ENCODE data around the gene SCNM1. TPM values are rescaled to one million over a fixed set of nuclear protein-coding genes. Genes with fewer than 3 reads are reported as not detected.
"Not testable (repeated sequence)": the region's sequence is repeated elsewhere in the genome, so short reads cannot be mapped to it uniquely, and the experiment has no call there.

The SCNM1 gene
- total RNA-seq, 4 donors from 2014 or later, result 11.2 to 39.3 (median 21.4) TPM

DNA sequence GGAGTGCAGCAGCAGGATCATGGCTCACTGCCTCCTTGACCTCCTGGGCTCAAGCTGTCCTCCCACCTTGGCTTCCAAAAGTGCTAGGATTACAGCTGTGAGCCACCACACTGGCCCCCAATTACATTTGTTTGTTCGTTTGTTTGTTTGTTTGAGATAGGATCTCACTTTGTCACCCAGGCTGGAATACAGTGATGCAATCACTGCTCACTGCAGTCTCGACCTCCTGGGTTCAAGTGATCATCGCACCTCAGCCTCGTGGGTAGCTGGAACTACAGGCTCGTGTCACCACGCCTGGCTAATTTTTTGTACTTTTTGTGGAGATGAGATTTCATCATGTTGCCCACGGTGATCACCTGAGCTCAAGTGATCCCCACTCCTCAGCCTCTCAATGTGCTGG, 26.1 kb downstream of the SCNM1 start:
- H3K9me3 ChIP-seq, result no peaks in the 10 kb centered on the region
- no peak for DNase-seq (ENCODE audit: extremely low spot score)
- intact Hi-C loops (cut with DNase I), result no loop called here
- H3K36me3 ChIP-seq, result no peaks in the 10 kb centered on the region
- H3K4me3 ChIP-seq, result no peak overlapping the region
- no peak overlapping the region for H3K27ac ChIP-seq (replicated peaks in 1 of 4)
- TF ChIP-seq EP300 (IDR thresholded peaks at IDR 0.05), result no peak
- TF ChIP-seq, protein P1, sequence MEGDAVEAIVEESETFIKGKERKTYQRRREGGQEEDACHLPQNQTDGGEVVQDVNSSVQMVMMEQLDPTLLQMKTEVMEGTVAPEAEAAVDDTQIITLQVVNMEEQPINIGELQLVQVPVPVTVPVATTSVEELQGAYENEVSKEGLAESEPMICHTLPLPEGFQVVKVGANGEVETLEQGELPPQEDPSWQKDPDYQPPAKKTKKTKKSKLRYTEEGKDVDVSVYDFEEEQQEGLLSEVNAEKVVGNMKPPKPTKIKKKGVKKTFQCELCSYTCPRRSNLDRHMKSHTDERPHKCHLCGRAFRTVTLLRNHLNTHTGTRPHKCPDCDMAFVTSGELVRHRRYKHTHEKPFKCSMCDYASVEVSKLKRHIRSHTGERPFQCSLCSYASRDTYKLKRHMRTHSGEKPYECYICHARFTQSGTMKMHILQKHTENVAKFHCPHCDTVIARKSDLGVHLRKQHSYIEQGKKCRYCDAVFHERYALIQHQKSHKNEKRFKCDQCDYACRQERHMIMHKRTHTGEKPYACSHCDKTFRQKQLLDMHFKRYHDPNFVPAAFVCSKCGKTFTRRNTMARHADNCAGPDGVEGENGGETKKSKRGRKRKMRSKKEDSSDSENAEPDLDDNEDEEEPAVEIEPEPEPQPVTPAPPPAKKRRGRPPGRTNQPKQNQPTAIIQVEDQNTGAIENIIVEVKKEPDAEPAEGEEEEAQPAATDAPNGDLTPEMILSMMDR (IDR thresholded peaks at IDR 0.05), result no peak
- TF ChIP-seq POLR2AphosphoS5 (IDR thresholded peaks at IDR 0.05), result no peak
- TF ChIP-seq POLR2A (IDR thresholded peaks at IDR 0.05; ENCODE audit: low read depth), result no peak
- 78% methylated on average over 7 of the region's 7 CpGs for WGBS
- H3K27me3 ChIP-seq, result no peaks in the 10 kb centered on the region
- peaks cover 36 to 52% (median 45%) of the 10 kb centered on the region in 4 donors for H3K4me1 ChIP-seq

DNA sequence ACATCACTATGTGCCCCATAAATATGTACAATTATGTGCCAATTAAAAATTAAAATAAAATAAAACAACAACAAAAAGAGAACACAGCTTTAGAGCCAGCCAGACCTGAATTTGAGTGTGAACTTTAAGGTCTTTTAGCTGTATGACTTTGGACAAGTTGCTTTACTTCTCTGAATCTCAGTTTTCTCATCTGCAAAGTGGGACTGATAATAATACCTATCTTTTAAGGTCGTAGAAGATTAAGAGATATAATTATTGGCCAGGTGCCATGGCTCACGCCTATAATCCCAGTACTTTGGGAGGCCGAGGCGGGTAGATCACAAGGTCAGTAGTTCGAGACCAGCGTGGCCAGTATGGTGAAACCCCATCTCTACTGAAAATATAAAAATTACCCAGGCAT, 27.4 kb downstream of the SCNM1 start:
- no peak for DNase-seq (ENCODE audit: extremely low spot score)
- Histone ChIP-seq H3K9me3 (no peaks in the 10 kb centered on the region), H3K27ac (replicated peaks in 1 of 4) (no peak overlapping the region), H3K4me1 (peaks cover 26 to 49% (median 39%) of the 10 kb centered on the region in 4 donors), H3K27me3 (no peaks in the 10 kb centered on the region), H3K4me3 (no peak overlapping the region), H3K36me3 (no peaks in the 10 kb centered on the region)
- intact Hi-C loops (cut with DNase I), result no loop called here
- no peak for TF ChIP-seq POLR2A (IDR thresholded peaks at IDR 0.05; ENCODE audit: low read depth)
- no peak for TF ChIP-seq EP300 (IDR thresholded peaks at IDR 0.05)
- TF ChIP-seq, protein P1 (IDR thresholded peaks at IDR 0.05), result no peak
- TF ChIP-seq POLR2AphosphoS5 (IDR thresholded peaks at IDR 0.05), result no peak
- 72% methylated on average over 6 of the region's 6 CpGs for WGBS

DNA sequence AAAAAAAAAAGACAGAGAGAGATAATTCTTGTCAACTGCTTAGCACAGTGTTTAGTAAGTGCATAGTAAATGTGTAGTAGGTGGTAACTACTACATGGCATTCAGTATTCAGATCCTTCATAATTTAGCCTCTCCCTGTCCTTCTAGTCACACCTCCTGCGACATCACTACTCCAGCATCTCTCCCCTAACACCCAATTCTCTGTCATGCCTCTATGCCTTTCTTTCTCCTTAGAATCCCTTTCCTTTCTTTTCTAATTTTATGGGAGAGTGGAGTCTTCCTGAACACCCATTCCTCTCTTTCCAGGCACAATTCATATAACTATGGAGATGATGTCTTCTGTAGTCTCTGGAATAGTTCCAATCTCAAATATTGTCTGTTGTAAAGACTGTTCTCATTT, 27.9 kb downstream of the SCNM1 start:
- no peaks in the 10 kb centered on the region for H3K27me3 ChIP-seq
- 88% methylated on average over 1 of the region's 1 CpG for WGBS
- intact Hi-C loops (cut with DNase I), result no loop called here
- TF ChIP-seq, protein P1 (IDR thresholded peaks at IDR 0.05), result no peak
- H3K9me3 ChIP-seq, result no peaks in the 10 kb centered on the region
- no peak for DNase-seq (ENCODE audit: extremely low spot score)
- H3K4me3 ChIP-seq, result no peak overlapping the region
- no peak overlapping the region for H3K27ac ChIP-seq (replicated peaks in 1 of 4)
- no peaks in the 10 kb centered on the region for H3K36me3 ChIP-seq
- H3K4me1 ChIP-seq, result peaks cover 20 to 43% (median 34%) of the 10 kb centered on the region in 4 donors

DNA sequence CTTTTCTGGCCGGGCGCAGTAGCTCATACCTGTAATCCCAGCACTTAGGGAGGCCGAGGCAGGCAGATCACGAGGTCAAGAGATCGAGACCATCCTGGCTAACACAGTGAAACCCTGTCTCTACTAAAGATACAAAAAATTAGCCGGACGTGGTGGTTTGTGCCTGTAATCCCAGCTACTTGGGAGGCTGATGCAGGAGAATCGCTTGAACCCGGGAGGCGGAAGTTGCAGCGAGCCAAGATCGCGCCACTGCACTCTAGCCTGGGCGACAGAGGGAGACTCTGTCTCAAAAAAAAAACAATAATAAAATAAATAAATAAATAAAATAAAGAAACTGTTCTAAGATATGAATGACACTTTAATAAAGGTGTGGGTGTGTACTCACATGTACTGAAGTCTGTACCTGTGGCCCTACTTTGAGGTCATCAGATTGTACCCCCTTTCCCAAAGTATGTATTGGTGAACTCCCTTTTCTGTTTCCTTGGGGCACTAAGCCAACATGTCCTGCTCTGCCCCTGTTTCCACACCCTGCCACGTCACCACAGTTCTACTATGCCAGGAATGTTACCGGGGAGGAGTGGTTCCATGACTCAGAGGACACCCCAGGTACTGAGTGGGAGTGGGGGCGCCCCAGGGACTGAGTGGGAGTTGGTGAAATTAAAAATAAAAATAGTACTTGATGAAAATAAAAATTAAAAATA, 29.1 kb downstream of the SCNM1 start:
- Histone ChIP-seq H3K4me3 (peak overlapping the region in 1 of 4 donors; percentile 39), H3K27ac (replicated peaks in 1 of 4) (peak overlapping the region in 2 of 4 donors; percentile 69 to 95), H3K4me1 (peaks cover 21 to 45% (median 35%) of the 10 kb centered on the region in 4 donors)
- TF ChIP-seq POLR2AphosphoS5 (IDR thresholded peaks at IDR 0.05), result peak; percentile 42 to 63
- H3K27me3 ChIP-seq; H3K36me3 ChIP-seq; DNase-seq (ENCODE audit: extremely low spot score); intact Hi-C loops (cut with DNase I); H3K9me3 ChIP-seq: not testable (repeated sequence)
- WGBS, result 78% methylated on average over 17 of the region's 17 CpGs

DNA sequence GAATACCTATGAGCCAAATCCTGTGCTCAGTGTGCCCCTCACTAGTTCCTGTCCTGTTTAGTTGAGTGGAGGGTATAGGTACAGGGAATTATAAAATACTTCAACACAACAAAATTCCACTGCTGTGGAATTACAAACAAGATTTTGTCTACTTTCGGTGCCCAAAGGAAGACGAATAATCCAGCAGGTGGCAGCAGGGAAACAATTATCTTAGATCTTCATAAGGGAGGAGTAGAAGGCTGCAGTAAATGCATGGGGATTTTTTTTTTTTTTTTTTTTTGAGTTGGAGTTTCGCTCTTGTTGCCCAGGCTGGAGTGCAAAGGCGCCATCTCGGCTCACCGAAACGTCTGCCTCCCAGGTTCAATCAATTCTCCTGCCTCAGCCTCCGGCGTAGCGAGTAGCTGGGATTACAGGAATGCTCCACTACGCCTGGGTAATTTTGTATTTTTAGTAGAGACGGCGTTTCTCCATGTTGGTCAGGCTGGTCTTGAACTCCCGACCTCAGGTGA, 30.4 kb downstream of the SCNM1 start:
- peaks cover 30 to 49% (median 42%) of the 10 kb centered on the region in 4 donors for H3K4me1 ChIP-seq
- no peaks in the 10 kb centered on the region for H3K36me3 ChIP-seq
- intact Hi-C loops (cut with DNase I), result loop anchor here (2.0 kb wide), 1 partner anchor 56 kb away; no protein-coding TSS in a partner anchor
- 34% methylated on average over 14 of the region's 14 CpGs for WGBS
- no peaks in the 10 kb centered on the region for H3K9me3 ChIP-seq
- TF ChIP-seq POLR2AphosphoS5 (IDR thresholded peaks at IDR 0.05) (no peak), EP300 (IDR thresholded peaks at IDR 0.05) (no peak), POLR2A (IDR thresholded peaks at IDR 0.05; ENCODE audit: low read depth) (no peak)
- TF ChIP-seq, protein P1 (IDR thresholded peaks at IDR 0.05), result peak; percentile 58 to 76 (median 62)
- DNase-seq (ENCODE audit: extremely low spot score), result no peak
- H3K4me3 ChIP-seq, result peak overlapping the region; percentile 24 to 39 (median 30)
- H3K27me3 ChIP-seq, result no peaks in the 10 kb centered on the region
- H3K27ac ChIP-seq (replicated peaks in 1 of 4), result peak overlapping the region; percentile 69 to 96 (median 86)

Measured in esophagus muscularis mucosa (tissue), 4 donors.